Astrocyte (in vitro differentiated cells and primary cell): ENCODE results near the gene MMP14. TPM values are rescaled to one million over a fixed set of nuclear protein-coding genes. Genes with fewer than 3 reads are reported as not detected.
"Not testable (repeated sequence)": the region's sequence is repeated elsewhere in the genome, so short reads cannot be mapped to it uniquely, and the experiment has no call there.

Experiments used
- DNase-seq: peaks from one replicate; pipeline ENCODE4 v3.0.0-alpha.2; 2010; ENCODE audit warnings: low read depth
- FAIRE-seq: peaks from 2 replicates; lab custom pipeline; 2011; peaks lifted over from hg19 to GRCh38; lab: Jason Lieb, UNC
- H2AFZ ChIP-seq: 2 replicates; pipeline ENCODE4 v1.6.0; 2012; ENCODE audit warnings: low read depth, low read length, inconsistent platforms
- H3K27ac ChIP-seq: 2 replicates; pipeline ENCODE4 v1.5.1; 2011; ENCODE audit warnings: low read depth, low read length, inconsistent platforms
- H3K27me3 ChIP-seq: 2 replicates; pipeline ENCODE4 v1.6.0; 2011; ENCODE audit warnings: low read length, inconsistent platforms; ENCODE audit not compliant: insufficient read depth
- H3K36me3 ChIP-seq: 2 replicates; pipeline ENCODE4 v1.5.1; 2011; ENCODE audit warnings: low read length, inconsistent platforms; ENCODE audit not compliant: insufficient read depth
- H3K4me1 ChIP-seq: 2 replicates; pipeline ENCODE4 v1.5.1; 2011; ENCODE audit warnings: low read length, inconsistent platforms; ENCODE audit not compliant: insufficient read depth
- H3K4me2 ChIP-seq: 2 replicates; pipeline ENCODE4 v1.6.0; 2012; ENCODE audit warnings: low read length, inconsistent platforms
- H3K4me3 ChIP-seq: 2 replicates; pipeline ENCODE4 v1.5.1; 2011; ENCODE audit warnings: low read depth, mild to moderate bottlenecking, low read length, inconsistent platforms; ENCODE audit not compliant: insufficient read depth
- H3K79me2 ChIP-seq: 2 replicates; pipeline ENCODE4 v1.6.0; 2012; ENCODE audit warnings: mild to moderate bottlenecking, low read length, inconsistent platforms; ENCODE audit not compliant: insufficient read depth
- H3K9ac ChIP-seq: 2 replicates; pipeline ENCODE4 v1.6.0; 2012; ENCODE audit warnings: mild to moderate bottlenecking, low read length, inconsistent platforms
- H3K9me3 ChIP-seq: 2 replicates; pipeline ENCODE4 v1.5.1; 2012; ENCODE audit warnings: low read depth, mild to moderate bottlenecking, low read length, inconsistent platforms; ENCODE audit not compliant: insufficient read depth
- H4K20me1 ChIP-seq: 2 replicates; pipeline ENCODE4 v1.6.0; 2012; ENCODE audit warnings: low read length, inconsistent platforms; ENCODE audit not compliant: insufficient read depth
- H3K27ac Mint-ChIP-seq: one replicate; pipeline ENCODE4 v1.8.0; 2021; ENCODE audit warnings: mild to moderate bottlenecking, mixed read lengths; ENCODE audit not compliant: unreplicated experiment
- H3K27me3 Mint-ChIP-seq: one replicate; pipeline ENCODE4 v1.8.0; 2021; ENCODE audit warnings: low read depth, mixed read lengths; ENCODE audit not compliant: unreplicated experiment
- H3K36me3 Mint-ChIP-seq: one replicate; pipeline ENCODE4 v1.8.0; 2021; ENCODE audit warnings: low read depth, mixed read lengths; ENCODE audit not compliant: unreplicated experiment
- H3K4me1 Mint-ChIP-seq: one replicate; pipeline ENCODE4 v1.8.0; 2021; ENCODE audit warnings: low read depth, mixed read lengths; ENCODE audit not compliant: unreplicated experiment
- H3K4me3 Mint-ChIP-seq: one replicate; pipeline ENCODE4 v1.8.0; 2021; ENCODE audit warnings: mild to moderate bottlenecking, moderate library complexity, mixed read lengths; ENCODE audit not compliant: unreplicated experiment
- H3K9me3 Mint-ChIP-seq: one replicate; pipeline ENCODE4 v1.8.0; 2021; ENCODE audit warnings: mild to moderate bottlenecking, mixed read lengths; ENCODE audit not compliant: unreplicated experiment
- EZH2 ChIP-seq: IDR thresholded peaks from 2 replicates; pipeline ENCODE4 v1.6.1; 2012; ENCODE audit warnings: mild to moderate bottlenecking, low read length, inconsistent platforms; ENCODE audit not compliant: insufficient read depth
- total RNA-seq: library from RNA; stranded (reverse); gene quantifications from 2 replicates; pipeline ENCODE4 v1.2.1, GENCODE V29; 2021
- TF ChIP-seq, protein P1 (sequence below): IDR thresholded peaks from 2 replicates; pipeline ENCODE4 v1.5.1; 2011; ENCODE audit warnings: low read depth, mild to moderate bottlenecking, inconsistent platforms, low read length, moderate library complexity; ENCODE audit not compliant: insufficient read depth

MMP14 gene
- total RNA-seq, 1 donor from 2014 or later = 911 TPM

DNA sequence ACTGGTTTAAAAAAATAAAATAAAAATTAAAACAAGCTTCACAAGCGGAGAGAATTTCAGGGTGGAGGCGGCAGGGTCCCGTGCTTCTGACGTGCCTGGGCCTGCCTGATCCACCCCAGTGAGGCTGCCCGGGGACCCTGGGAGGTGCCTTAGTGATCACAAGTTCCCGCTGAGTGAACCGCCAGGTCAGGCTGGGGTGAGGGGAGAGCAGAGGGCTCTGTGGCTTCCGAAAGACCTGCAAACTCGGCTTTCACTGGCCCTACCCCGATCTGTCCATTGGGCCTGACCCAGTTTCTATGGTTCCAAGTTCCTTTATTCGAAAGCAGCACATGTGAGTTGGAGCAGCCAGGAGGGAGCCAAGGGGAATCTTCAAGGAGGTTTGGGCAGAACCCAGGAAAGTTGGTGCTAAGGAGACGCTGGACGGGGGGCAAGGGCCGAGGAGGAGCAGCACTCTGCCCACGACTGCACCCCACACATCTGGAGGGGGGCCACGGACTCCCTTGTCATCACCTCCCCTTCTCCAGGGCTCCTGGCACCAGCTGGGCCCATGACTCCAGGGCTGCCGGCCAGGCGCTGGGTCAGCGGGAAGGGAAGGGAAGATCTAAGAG lies 12.9 kb downstream of the MMP14 start:
- H3K4me3 ChIP-seq = no peak overlapping the region
- Mint-ChIP-seq H3K4me3 (no peak overlapping the region), H3K36me3 (peaks cover 5% of the 10 kb centered on the region), H3K9me3 (no peaks in the 10 kb centered on the region), H3K27me3 (no peaks in the 10 kb centered on the region), H3K4me1 (peaks cover 27% of the 10 kb centered on the region), H3K27ac (peak overlapping the region; percentile 91)
- FAIRE-seq = no peak
- peak; percentile 27 for DNase-seq
- TF ChIP-seq, protein P1, sequence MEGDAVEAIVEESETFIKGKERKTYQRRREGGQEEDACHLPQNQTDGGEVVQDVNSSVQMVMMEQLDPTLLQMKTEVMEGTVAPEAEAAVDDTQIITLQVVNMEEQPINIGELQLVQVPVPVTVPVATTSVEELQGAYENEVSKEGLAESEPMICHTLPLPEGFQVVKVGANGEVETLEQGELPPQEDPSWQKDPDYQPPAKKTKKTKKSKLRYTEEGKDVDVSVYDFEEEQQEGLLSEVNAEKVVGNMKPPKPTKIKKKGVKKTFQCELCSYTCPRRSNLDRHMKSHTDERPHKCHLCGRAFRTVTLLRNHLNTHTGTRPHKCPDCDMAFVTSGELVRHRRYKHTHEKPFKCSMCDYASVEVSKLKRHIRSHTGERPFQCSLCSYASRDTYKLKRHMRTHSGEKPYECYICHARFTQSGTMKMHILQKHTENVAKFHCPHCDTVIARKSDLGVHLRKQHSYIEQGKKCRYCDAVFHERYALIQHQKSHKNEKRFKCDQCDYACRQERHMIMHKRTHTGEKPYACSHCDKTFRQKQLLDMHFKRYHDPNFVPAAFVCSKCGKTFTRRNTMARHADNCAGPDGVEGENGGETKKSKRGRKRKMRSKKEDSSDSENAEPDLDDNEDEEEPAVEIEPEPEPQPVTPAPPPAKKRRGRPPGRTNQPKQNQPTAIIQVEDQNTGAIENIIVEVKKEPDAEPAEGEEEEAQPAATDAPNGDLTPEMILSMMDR = no peak
- no peak for TF ChIP-seq EZH2
- peak overlapping the region; percentile 99 for H3K27ac ChIP-seq
- H3K79me2 ChIP-seq = peaks cover 19% of the 10 kb centered on the region
- peaks cover 20% of the 10 kb centered on the region for H3K36me3 ChIP-seq
- peaks cover 22% of the 10 kb centered on the region for H4K20me1 ChIP-seq
- peaks cover 76% of the 10 kb centered on the region for H3K4me1 ChIP-seq
- H3K4me2 ChIP-seq = peak overlapping the region; percentile 61
- peak overlapping the region; percentile 85 for H3K9ac ChIP-seq
- no peak overlapping the region for H2AFZ ChIP-seq
- H3K27me3 ChIP-seq = no peaks in the 10 kb centered on the region
- H3K9me3 ChIP-seq = no peaks in the 10 kb centered on the region

DNA sequence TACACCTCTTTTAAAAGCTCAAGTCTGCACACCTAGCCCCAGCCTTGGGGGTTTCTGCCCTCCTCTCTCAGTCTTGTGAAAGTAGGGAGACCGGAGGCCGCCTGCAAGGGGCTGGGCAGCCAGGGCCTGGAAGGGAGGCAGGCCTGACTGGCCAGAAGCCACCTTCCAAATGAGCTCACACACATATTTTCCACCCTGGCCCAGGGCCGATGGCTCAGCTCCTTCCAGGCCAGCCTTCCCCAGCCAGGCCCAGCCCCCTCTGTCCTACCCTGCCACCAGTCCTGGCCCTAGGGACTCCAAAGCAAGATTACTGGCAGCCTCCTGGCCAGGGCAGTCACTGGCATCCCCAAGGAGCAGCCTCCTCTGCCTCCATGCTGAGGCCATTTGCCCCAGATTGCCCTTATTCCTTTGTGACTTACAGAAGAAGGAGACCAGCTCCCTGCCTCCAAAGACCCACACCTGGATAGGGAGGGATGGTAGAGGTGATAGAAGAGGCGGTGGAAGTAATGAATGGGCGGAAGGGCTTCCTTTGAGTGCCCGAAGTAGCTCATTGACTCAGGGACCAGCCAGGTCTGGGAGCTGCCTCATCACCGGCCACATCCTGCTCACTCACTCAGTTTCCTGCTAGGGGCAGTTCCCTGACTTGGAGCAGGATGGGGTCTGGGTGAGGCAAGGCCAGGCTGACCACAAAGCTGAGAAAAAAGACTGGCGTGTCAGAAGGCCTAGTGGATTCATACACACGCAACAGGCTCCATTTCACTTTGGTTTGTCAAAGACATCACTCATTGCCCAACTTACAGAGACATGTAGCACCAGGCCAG lies 14.8 kb downstream of the MMP14 start:
- Mint-ChIP-seq H3K36me3 (peaks cover 3% of the 10 kb centered on the region), H3K9me3 (no peaks in the 10 kb centered on the region), H3K27ac (peak overlapping the region; percentile 94), H3K27me3 (no peaks in the 10 kb centered on the region), H3K4me1 (peaks cover 30% of the 10 kb centered on the region), H3K4me3 (no peak overlapping the region)
- H3K27me3 ChIP-seq = no peaks in the 10 kb centered on the region
- H3K4me2 ChIP-seq = peak overlapping the region; percentile 84
- peaks cover 67% of the 10 kb centered on the region for H3K4me1 ChIP-seq
- TF ChIP-seq EZH2 = no peak
- TF ChIP-seq, protein P1 = no peak
- no peaks in the 10 kb centered on the region for H3K9me3 ChIP-seq
- H3K36me3 ChIP-seq = peaks cover 6% of the 10 kb centered on the region
- peaks cover 2% of the 10 kb centered on the region for H3K79me2 ChIP-seq
- H3K4me3 ChIP-seq = peak overlapping the region; percentile 28
- peak overlapping the region; percentile 99 for H3K27ac ChIP-seq
- peaks cover 8% of the 10 kb centered on the region for H4K20me1 ChIP-seq
- FAIRE-seq (peak; percentile 98), DNase-seq (peak; percentile 98)
- peak overlapping the region; percentile 87 for H3K9ac ChIP-seq
- H2AFZ ChIP-seq = no peak overlapping the region

DNA sequence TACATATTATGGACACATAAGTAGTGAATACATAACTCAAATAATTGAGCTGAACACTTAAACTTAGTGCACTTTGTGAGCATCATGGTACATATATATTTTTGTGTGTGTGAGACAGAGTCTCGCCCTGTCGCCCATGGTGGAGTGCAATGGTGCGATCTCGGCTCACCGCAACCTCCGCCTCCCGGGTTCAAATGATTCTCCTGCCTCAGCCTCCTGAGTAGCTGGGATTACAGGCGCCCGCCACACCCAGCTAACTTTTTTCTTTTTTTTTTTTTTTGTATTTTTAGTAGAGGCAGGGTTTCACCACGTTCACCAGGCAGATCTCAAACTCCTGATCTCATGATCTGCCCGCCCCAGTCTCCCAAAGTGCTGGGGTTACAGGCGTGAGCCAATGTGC lies 15.8 kb downstream of the MMP14 start:
- H3K9me3 Mint-ChIP-seq, H3K27ac Mint-ChIP-seq, H3K27me3 ChIP-seq, H3K4me2 ChIP-seq, H3K36me3 Mint-ChIP-seq, H3K4me3 Mint-ChIP-seq, H2AFZ ChIP-seq, H3K4me3 ChIP-seq, FAIRE-seq, H4K20me1 ChIP-seq, H3K36me3 ChIP-seq, H3K9me3 ChIP-seq, H3K27me3 Mint-ChIP-seq, DNase-seq, H3K79me2 ChIP-seq: not testable (repeated sequence)
- peak overlapping the region; percentile 99 for H3K27ac ChIP-seq
- H3K9ac ChIP-seq = peak overlapping the region; percentile 87
- H3K4me1 ChIP-seq = peaks cover 57% of the 10 kb centered on the region
- peaks cover 28% of the 10 kb centered on the region for H3K4me1 Mint-ChIP-seq
